Measurements from ENCODE around the gene PAK5. TPM values are rescaled to one million over a fixed set of nuclear protein-coding genes. Genes with fewer than 3 reads are reported as not detected.
A peak's percentile ranks its signal among the peaks of the same experiment; 100 is the strongest.

The PAK5 gene
- total and polyA plus RNA-seq, 2 donors from 2014 or later, result 0.13 to 0.22 TPM

GRCh38 chr20:9573335-9574151 is 265.3 kb downstream of the PAK5 start:
- Histone ChIP-seq H3K4me3 (ENCODE audit: low read length in 3 of 3) (no peak overlapping the region), H3K9ac (ENCODE audit: low read length in 3 of 3) (no peak overlapping the region), H3K4me1 (ENCODE audit: control insufficient read depth in 2 of 3, insufficient read depth in 2 of 3, low read depth in 1 of 3, low read length in 3 of 3) (no peaks in the 10 kb centered on the region), H3K27ac (ENCODE audit: low read depth in 2 of 2, low read length in 2 of 2) (no peak overlapping the region), H3K9me3 (ENCODE audit: control insufficient read depth in 2 of 3, insufficient read depth in 1 of 3, low read length in 3 of 3) (no peaks in the 10 kb centered on the region), H3K27me3 (ENCODE audit: control insufficient read depth, insufficient read depth, low read length) (no peaks in the 10 kb centered on the region), H3K36me3 (ENCODE audit: control insufficient read depth in 2 of 3, insufficient read depth in 3 of 3, low read length in 3 of 3) (no peaks in the 10 kb centered on the region)
- intact Hi-C loops (cut with DNase I), result no loop called here
- FAIRE-seq (no peak), DNase-seq (peak in 4 of 5 donors; percentile 51 to 78 (median 64))
- TF ChIP-seq CTCF (IDR thresholded peaks at IDR 0.05; ENCODE audit: borderline replicate concordance, extremely low read depth, insufficient read depth), result no peak

GRCh38 chr20:9572670-9573069 is 266.2 kb downstream of the PAK5 start:
- Histone ChIP-seq H3K36me3 (ENCODE audit: control insufficient read depth in 2 of 3, insufficient read depth in 3 of 3, low read length in 3 of 3) (no peaks in the 10 kb centered on the region), H3K9me3 (ENCODE audit: control insufficient read depth in 2 of 3, insufficient read depth in 1 of 3, low read length in 3 of 3) (no peaks in the 10 kb centered on the region), H3K9ac (ENCODE audit: low read length in 3 of 3) (no peak overlapping the region), H3K27me3 (ENCODE audit: control insufficient read depth, insufficient read depth, low read length) (no peaks in the 10 kb centered on the region), H3K4me3 (ENCODE audit: low read length in 3 of 3) (no peak overlapping the region), H3K4me1 (ENCODE audit: control insufficient read depth in 2 of 3, insufficient read depth in 2 of 3, low read depth in 1 of 3, low read length in 3 of 3) (no peaks in the 10 kb centered on the region), H3K27ac (ENCODE audit: low read depth in 2 of 2, low read length in 2 of 2) (no peak overlapping the region)
- FAIRE-seq (no peak), DNase-seq (peak in 2 of 5 donors; percentile 28 to 58)
- intact Hi-C loops (cut with DNase I), result no loop called here
- no peak for TF ChIP-seq CTCF (IDR thresholded peaks at IDR 0.05; ENCODE audit: borderline replicate concordance, extremely low read depth, insufficient read depth)

GRCh38 chr20:9571783-9572182 is 267.1 kb downstream of the PAK5 start:
- Histone ChIP-seq H3K9ac (ENCODE audit: low read length in 3 of 3) (no peak overlapping the region), H3K4me1 (ENCODE audit: control insufficient read depth in 2 of 3, insufficient read depth in 2 of 3, low read depth in 1 of 3, low read length in 3 of 3) (no peaks in the 10 kb centered on the region), H3K27ac (ENCODE audit: low read depth in 2 of 2, low read length in 2 of 2) (no peak overlapping the region), H3K36me3 (ENCODE audit: control insufficient read depth in 2 of 3, insufficient read depth in 3 of 3, low read length in 3 of 3) (no peaks in the 10 kb centered on the region), H3K9me3 (ENCODE audit: control insufficient read depth in 2 of 3, insufficient read depth in 1 of 3, low read length in 3 of 3) (no peaks in the 10 kb centered on the region), H3K27me3 (ENCODE audit: control insufficient read depth, insufficient read depth, low read length) (no peaks in the 10 kb centered on the region), H3K4me3 (ENCODE audit: low read length in 3 of 3) (no peak overlapping the region)
- FAIRE-seq (no peak), DNase-seq (no peak)
- intact Hi-C loops (cut with DNase I), result no loop called here
- TF ChIP-seq CTCF (IDR thresholded peaks at IDR 0.05; ENCODE audit: borderline replicate concordance, extremely low read depth, insufficient read depth), result no peak

Data from kidney (tissue), 14 donors.